HepG2 (cell line): Measurements from ENCODE around the gene ZNFX1. TPM values are rescaled to one million over a fixed set of nuclear protein-coding genes. Genes with fewer than 3 reads are reported as not detected.

Experiments
- ARNT ChIP-seq: fragments of 450-650 bp; IDR thresholded peaks from 2 replicates; pipeline ENCODE4 v1.6.1; 2017
- CEBPB ChIP-seq: IDR thresholded peaks from 2 replicates; pipeline ENCODE4 v1.6.1; 2011; ENCODE audit warnings: low read depth, low read length, improper control_type of control experiment, borderline replicate concordance
- DMAP1 ChIP-seq: IDR thresholded peaks from 2 replicates; pipeline ENCODE4 v1.6.1; 2016
- DNMT3B ChIP-seq: conservative IDR thresholded peaks from 2 replicates; pipeline ENCODE4 v1.6.1; 2016; ENCODE audit warnings: missing biosample characterization, control low read depth
- IRF2 ChIP-seq: IDR thresholded peaks from 2 replicates; pipeline ENCODE4 v1.6.1; 2018; ENCODE audit warnings: missing genetic modification reagents, missing compliant biosample characterization
- JDP2 ChIP-seq: sonication (generic); formaldehyde crosslinking; IDR thresholded peaks from 2 replicates; pipeline ENCODE4 v1.8.1; 2022; ENCODE audit warnings: missing genetic modification reagents, borderline replicate concordance
- KIAA2018 ChIP-seq: sonication (generic); formaldehyde crosslinking; IDR thresholded peaks from 2 replicates; pipeline ENCODE4 v1.5.0; 2020; ENCODE audit warnings: mild to moderate bottlenecking, missing genetic modification reagents, borderline replicate concordance
- TEF ChIP-seq: sonication (generic); formaldehyde crosslinking; IDR thresholded peaks from 2 replicates; pipeline ENCODE4 v1.5.0; 2020; ENCODE audit warnings: missing genetic modification reagents
- ZBTB3 ChIP-seq: sonication (generic); formaldehyde crosslinking; IDR thresholded peaks from 2 replicates; pipeline ENCODE4 v1.4.0; 2020; ENCODE audit warnings: low read depth, mild to moderate bottlenecking, moderate library complexity, missing genetic modification reagents, borderline replicate concordance
- ZFP36L2 ChIP-seq: sonication (generic); formaldehyde crosslinking; IDR thresholded peaks from 2 replicates; pipeline ENCODE4 v1.4.0; 2020; ENCODE audit warnings: missing genetic modification reagents
- ZNF547 ChIP-seq: sonication (generic); formaldehyde crosslinking; IDR thresholded peaks from 2 replicates; pipeline ENCODE4 v1.5.1; 2020; ENCODE audit warnings: mild to moderate bottlenecking, missing genetic modification reagents
- polyA plus RNA-seq, 8 experiments: library from polyadenylated mRNA; depleted of rRNA in 3 of 8; stranded (reverse) in 7 of 8; unstranded in 1 of 8; fragments of >200 nt; fragmentation: Illumina TruSeq in 4 of 8; extraction: Trizol in 4 of 8; gene quantifications; 2 replicates each; pipeline versions ENCODE4 v1.2.1 to v1.2.3, GENCODE V29; 2011 to 2016; ENCODE audit warnings: low read depth in 4 of 8, missing spikeins in 1 of 8, mixed read lengths in 1 of 8; ENCODE audit not compliant: insufficient read depth in 1 of 8
- total RNA-seq, 5 experiments: library from RNA; depleted of rRNA; stranded (reverse); fragments of >200 nt; fragmentation: Illumina TruSeq; extraction: Trizol; gene quantifications; 2 replicates each; pipeline ENCODE4 v1.2.3, GENCODE V29; 2016; ENCODE audit warnings: low read depth in 1 of 5
- TF ChIP-seq, protein P1 (sequence below): sonication (generic); formaldehyde crosslinking; IDR thresholded peaks from 2 replicates; pipeline ENCODE4 v1.8.0; 2022; ENCODE audit warnings: mild to moderate bottlenecking, missing genetic modification reagents, moderate library complexity
- TF ChIP-seq, protein P2 (sequence below), 2 experiments: IDR thresholded peaks; 2 replicates each; pipeline ENCODE4 v1.6.1; 2011 to 2012; ENCODE audit warnings: low read length in 2 of 2, borderline replicate concordance in 1 of 2, low read depth in 1 of 2, mild to moderate bottlenecking in 1 of 2, moderate library complexity in 1 of 2

ZNFX1 gene
- total and polyA plus RNA-seq, 2 of the 13 experiments (the other 11 are each of a cell fraction or from before 2014, with no cell fraction given): 2.9 to 11.1 TPM

GRCh38 chr20:49278818-49279676 lies 1.2 kb upstream of the ZNFX1 start (continued):
- TF ChIP-seq KIAA2018: peak; percentile 45; the same call in 1 of the 2 replicates
- TF ChIP-seq DMAP1: no peak
- TF ChIP-seq, protein P1, sequence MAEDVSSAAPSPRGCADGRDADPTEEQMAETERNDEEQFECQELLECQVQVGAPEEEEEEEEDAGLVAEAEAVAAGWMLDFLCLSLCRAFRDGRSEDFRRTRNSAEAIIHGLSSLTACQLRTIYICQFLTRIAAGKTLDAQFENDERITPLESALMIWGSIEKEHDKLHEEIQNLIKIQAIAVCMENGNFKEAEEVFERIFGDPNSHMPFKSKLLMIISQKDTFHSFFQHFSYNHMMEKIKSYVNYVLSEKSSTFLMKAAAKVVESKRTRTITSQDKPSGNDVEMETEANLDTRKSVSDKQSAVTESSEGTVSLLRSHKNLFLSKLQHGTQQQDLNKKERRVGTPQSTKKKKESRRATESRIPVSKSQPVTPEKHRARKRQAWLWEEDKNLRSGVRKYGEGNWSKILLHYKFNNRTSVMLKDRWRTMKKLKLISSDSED (CRISPR knock-in tag): no peak
- TF ChIP-seq DNMT3B (CRISPR knock-in tag): no peak
- TF ChIP-seq ARNT: no peak
- TF ChIP-seq, protein P2, sequence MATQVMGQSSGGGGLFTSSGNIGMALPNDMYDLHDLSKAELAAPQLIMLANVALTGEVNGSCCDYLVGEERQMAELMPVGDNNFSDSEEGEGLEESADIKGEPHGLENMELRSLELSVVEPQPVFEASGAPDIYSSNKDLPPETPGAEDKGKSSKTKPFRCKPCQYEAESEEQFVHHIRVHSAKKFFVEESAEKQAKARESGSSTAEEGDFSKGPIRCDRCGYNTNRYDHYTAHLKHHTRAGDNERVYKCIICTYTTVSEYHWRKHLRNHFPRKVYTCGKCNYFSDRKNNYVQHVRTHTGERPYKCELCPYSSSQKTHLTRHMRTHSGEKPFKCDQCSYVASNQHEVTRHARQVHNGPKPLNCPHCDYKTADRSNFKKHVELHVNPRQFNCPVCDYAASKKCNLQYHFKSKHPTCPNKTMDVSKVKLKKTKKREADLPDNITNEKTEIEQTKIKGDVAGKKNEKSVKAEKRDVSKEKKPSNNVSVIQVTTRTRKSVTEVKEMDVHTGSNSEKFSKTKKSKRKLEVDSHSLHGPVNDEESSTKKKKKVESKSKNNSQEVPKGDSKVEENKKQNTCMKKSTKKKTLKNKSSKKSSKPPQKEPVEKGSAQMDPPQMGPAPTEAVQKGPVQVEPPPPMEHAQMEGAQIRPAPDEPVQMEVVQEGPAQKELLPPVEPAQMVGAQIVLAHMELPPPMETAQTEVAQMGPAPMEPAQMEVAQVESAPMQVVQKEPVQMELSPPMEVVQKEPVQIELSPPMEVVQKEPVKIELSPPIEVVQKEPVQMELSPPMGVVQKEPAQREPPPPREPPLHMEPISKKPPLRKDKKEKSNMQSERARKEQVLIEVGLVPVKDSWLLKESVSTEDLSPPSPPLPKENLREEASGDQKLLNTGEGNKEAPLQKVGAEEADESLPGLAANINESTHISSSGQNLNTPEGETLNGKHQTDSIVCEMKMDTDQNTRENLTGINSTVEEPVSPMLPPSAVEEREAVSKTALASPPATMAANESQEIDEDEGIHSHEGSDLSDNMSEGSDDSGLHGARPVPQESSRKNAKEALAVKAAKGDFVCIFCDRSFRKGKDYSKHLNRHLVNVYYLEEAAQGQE (IDR thresholded peaks at IDR 0.05; ENCODE audit: borderline replicate concordance in 1 of 2, low read depth in 1 of 2, low read length in 2 of 2): no peak
- no peak for TF ChIP-seq JDP2 (CRISPR knock-in tag)
- 0 out of 2 replicates have a peak, but pooled peaks have one; percentile 1 for TF ChIP-seq ZNF547 (CRISPR knock-in tag)
- no peak for TF ChIP-seq ZBTB3 (CRISPR knock-in tag)
- no peak for TF ChIP-seq IRF2
- TF ChIP-seq CEBPB: peak; percentile 71; the same call in 1 of the 2 replicates
- TF ChIP-seq TEF (CRISPR knock-in tag): peak; percentile 20; the same call in 1 of the 2 replicates
- no peak for TF ChIP-seq ZFP36L2
